HG03565 (cell line): ENCODE measurements around the gene DPYSL3.
A peak's percentile ranks its signal among the peaks of the same experiment; 100 is the strongest.
"Not testable (repeated sequence)": the region's sequence is repeated elsewhere in the genome, so short reads cannot be mapped to it uniquely, and the experiment has no call there.

Experiments
- ATAC-seq: cut with Tn5 transposase; IDR thresholded peaks from one replicate; pipeline ENCODE4 v1.9.1; 2021; ENCODE audit warnings: mild to moderate bottlenecking, moderate library complexity; ENCODE audit not compliant: unreplicated experiment

Gene DPYSL3

DNA sequence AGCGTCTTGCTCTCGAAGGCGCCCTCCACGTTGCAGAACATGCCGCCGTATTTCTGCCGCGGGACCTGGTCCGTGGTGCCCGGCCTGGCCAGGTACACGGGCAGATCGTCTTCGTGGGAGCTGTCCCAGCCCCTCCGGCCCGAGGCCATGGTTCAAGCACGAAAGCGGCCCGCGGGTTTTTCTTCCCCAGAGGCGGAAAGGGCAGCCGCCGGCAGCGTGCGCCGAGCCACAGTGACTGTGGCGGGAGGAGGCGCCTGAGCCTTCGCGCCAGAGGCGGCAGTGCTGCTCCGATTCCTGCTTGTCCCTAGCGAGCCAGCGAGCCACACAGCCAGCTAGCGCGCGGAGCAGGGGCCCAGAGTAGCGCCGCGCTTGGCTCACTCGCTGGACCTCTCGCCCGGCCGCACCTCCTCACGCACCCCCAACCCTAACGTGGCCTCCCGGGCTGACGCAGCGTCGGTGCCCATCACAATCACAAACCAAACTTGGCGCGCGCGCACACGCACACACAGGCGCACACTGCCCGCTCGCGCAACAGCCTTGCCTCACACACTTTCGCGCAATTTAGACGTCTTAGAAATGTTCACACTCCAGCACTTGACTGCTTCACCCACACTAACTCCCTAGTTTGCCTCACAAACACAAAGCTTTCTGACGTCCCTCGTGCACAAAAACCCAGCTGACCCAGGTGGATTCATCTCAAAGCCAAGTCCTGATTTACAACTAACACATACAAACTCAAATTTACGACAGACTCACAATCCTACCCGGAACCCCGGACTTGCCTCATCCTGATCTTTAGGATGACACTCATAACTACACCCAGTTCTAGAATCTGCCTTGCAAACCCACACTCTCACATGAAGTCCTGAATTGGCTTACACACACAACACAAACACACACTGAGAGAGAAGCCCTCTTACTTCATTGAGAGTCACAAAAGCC lies at the start of gene DPYSL3:
DPYSL3 (minus strand) TSS at position 359 of the 942 bp plus-strand sequence; CDS start at position 149, 210 bp downstream.
- no peak for ATAC-seq

- peak; percentile 60 for ATAC-seq
These were observed 49.0 kb upstream of the DPYSL3 start for GRCh38 chr5:147558826-147559225.

GRCh38 chr5:147557876-147558745 lies 48.2 kb upstream of the DPYSL3 start:
- ATAC-seq = no peak

GRCh38 chr5:147555176-147555575 lies 45.3 kb upstream of the DPYSL3 start:
- no peak for ATAC-seq

DNA sequence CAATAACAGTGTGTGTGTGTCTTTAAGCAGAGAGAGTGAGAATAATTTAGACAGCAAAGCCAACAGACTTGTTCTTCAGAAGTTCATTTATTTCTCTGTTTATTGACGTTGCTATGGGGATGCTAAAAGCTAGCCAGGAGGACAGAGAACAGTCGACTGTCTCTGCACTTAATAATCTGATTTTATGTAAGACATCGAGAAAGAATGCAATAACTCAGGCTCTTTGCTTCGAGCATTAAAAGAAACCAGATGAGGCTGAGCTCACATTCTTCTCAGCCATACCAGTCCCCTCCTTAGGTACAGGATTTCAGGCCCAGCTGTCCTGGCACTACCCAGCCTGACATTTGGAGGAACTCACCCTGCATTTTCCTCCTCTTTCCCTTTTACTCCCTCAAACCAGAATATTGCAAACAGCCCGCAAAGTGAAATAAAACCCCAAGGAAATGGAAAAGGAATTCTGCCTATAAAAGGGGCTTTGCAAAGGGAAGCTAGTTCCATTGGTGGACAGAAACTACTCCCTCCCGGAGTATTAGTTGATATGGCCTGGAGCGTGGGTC lies 44.5 kb upstream of the DPYSL3 start:
- no peak for ATAC-seq

- not testable (repeated sequence) for ATAC-seq
These were observed 43.9 kb upstream of the DPYSL3 start for GRCh38 chr5:147553817-147554216.

GRCh38 chr5:147552897-147553296 lies 43.0 kb upstream of the DPYSL3 start:
- ATAC-seq = no peak

- ATAC-seq = no peak
These were observed 41.8 kb upstream of the DPYSL3 start for GRCh38 chr5:147551677-147552076.

GRCh38 chr5:147547730-147548129 lies 37.9 kb upstream of the DPYSL3 start:
- ATAC-seq = no peak

DNA sequence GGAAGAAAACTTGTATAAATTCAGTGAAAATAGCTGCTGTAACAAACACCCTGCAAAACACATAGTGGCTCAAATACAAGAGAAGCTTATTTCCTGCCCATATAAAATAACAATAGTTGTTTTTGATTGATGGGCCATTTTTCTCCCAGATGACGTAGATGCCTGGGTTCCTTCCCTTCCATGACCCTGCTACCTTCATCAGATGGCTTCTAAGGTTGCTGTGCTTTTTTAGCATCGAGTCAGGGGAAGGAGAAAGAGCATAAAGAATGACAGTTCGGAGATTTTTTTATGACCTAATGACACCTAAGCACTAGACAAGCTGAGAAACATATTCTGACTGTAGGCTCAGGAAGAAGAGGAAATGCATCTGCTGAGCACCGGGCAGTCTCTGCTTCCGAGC lies 34.7 kb upstream of the DPYSL3 start:
- no peak for ATAC-seq

GRCh38 chr5:147539053-147539452 lies 29.2 kb upstream of the DPYSL3 start:
- ATAC-seq = no peak

DNA sequence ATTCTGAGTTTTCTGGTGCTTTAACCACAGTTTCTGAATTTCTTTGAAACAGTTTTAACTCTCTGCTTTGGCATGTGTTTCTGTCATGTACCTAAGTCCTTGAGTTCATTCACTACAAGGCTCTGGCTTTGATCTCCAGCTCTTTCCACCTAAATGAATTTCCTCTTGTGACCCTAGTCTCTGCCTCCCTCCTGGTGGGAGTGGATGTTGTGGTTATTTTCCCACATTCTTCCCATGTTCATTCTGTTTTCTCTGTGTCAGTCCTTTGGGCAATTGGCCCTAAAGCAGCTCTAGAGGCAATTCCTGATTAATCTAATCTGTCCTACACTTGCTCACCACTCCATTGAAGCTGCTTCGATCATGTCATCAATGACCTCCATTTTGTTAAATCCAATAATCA lies 28.4 kb upstream of the DPYSL3 start:
- no peak for ATAC-seq

- ATAC-seq = no peak
These were observed 24.5 kb upstream of the DPYSL3 start for GRCh38 chr5:147534172-147534951.

- no peak for ATAC-seq
These were observed 22.3 kb upstream of the DPYSL3 start for GRCh38 chr5:147532156-147532555.

DNA sequence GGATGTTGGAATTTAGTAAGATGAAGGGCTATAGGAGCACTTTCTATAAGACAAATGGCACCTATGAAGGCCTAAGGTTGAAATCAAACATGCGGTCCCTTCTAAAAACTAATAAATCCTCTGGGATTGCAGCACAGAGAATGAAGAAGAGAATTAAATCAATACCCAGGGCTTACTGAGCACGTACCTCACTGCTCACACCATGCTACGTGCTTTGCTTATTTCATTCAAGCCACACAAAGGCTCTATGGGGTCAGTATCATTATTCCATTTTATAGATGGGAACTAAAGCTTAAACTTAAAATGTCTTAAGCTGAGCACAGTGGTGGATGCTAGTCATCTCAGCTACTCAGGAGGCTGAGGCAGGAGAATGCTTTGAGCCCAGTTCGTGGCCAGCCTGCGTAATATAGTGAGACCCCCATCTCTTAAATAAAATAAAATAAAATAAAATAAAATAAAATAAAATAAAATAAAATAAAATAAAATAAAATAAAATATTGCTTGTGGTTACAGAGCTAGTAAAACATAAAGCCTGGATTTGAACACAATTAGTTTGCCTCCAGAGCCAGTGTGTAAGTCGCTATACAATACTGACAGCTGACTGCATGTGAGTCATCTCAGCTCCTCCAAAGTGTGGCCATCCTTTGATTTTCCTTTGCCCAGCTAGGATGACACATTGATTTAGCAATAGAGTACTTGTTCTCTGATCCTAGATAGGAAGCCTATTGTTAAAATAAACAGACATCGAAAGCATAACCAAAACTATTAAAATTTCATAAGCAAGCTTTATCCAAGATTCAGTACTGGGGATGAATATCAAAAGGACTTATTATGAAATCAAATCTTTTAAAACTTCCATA lies 20.9 kb upstream of the DPYSL3 start:
- no peak for ATAC-seq

- ATAC-seq = no peak
These were observed 13.2 kb upstream of the DPYSL3 start for GRCh38 chr5:147523069-147523468.

DNA sequence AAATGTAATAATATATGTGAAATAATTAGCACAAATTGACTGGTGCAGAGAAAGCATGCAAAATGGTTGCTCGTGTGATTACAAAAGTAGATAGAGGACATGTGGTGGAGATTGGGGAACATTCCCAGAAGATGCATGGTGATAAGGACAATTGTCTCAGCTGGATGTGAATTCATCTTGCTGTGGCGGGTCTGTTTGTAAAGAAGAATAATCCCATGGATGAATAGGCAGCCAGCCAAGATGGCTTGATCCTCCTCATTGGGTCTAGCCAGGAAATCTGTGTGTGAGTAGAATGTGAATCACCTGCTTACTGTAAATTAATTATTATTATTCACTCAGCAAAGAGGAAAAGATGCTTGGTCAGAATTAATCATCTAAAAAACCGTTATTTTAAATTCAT lies 12.6 kb upstream of the DPYSL3 start:
- no peak for ATAC-seq

DNA sequence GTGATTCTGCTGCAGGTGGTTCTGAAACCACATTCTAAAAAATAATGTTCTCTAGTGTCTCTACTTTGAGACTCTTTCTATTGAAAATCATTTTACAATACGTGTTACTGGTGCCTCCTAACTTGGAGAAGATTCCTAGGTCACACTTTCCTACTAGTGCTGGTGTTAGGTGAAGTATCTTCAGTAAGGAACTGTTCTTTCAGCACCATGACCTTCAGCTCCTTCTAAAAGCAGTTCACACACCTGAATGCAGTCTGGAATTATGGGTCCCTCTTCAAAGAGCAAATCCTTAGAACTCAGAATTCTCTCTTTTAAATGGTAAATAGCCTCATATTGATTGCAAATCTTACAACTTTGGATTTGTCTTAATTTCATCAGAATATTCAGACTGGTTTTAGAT lies 10.6 kb upstream of the DPYSL3 start:
- ATAC-seq = no peak

- no peak for ATAC-seq
These were observed 9.5 kb upstream of the DPYSL3 start for GRCh38 chr5:147519380-147519779.

DNA sequence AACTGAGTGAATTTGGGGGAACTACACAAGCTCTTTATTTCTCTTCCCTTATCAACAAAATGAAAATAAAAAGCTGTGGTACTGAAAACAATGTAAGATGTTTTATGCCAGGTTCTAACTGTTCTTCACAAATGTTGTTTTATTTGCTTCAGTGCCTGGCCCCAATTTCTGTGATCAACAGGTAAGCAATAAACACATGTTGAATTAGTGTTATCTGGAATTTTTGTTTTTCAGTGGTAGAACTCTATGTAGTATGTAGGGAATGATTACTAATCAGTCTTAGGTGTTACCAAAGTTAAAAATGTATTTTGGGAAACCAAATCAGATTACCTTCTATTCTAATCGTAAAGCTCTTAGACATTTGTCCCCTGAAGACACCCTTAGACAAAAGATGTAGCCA lies 7.5 kb upstream of the DPYSL3 start:
- ATAC-seq = no peak
